GM21825 (cell line): ENCODE data around the gene HSPG2.
"Not testable (repeated sequence)": the region's sequence is repeated elsewhere in the genome, so short reads cannot be mapped to it uniquely, and the experiment has no call there.

Experiments
- ATAC-seq: cut with Tn5 transposase; IDR thresholded peaks from one replicate; pipeline ENCODE4 v1.9.1; 2021; ENCODE audit warnings: mild to moderate bottlenecking, moderate library complexity; ENCODE audit not compliant: unreplicated experiment

HSPG2 gene

DNA sequence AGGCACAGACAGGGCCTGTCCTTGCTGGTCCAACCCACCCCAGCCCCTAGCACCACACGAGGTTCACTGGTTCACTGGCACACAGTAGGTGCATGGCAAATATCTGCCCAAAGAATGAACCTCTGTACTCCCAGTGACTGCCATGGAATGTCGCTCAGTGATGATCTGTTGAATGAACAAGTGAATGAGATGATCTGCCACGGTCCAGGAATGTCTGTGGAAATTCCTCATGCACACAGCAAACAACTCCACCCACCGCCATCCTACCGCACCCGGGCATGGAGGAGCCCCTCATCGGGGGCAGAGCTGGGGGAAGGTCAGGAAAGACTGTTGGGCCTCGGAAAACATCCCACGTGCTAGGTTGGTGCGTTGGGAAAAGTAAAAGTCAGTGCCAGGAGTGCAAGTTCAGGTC is 1.7 kb downstream of the HSPG2 start:
- ATAC-seq, result no peak

DNA sequence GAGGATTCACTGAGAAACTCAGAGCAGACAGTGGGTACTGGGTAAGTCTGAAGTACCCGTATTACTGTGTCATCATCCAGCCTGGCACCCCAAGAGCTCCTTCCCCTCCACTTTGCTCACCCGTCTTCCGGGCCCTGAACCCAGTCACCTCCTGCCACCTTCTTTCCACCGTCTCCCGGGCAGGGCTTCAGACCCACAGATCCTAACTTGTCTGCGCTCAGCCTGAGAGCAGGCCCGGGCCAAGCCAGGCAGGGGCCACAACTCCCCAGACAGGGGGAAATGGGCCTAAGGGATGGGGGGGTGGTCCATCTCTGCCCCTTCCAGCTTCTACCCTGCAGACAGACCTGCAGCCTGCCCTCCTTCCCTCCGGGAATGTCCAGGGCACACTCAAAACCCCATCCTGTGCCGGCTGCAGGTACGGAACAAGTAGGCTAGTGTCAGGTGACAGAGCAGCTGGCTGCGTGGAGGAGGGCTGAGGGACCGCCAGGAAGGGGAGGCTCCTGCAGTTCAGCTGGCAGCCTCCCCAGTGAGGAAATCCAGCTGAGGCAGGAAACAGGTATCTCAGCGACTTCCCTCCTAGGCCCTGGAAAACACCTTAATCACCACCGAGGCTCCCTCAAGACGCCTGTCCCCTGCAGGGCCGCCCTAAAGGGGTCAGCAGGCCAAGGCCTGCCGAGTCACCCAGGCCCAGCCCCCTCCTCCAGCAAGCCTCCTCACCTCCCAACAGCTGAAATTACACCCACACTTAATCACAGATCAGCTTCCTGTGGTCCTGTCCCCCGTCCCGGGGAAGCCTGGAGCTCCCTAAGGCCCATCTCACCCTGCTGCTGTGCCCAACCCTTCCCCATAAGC is 3.5 kb downstream of the HSPG2 start:
- ATAC-seq, result no peak

DNA sequence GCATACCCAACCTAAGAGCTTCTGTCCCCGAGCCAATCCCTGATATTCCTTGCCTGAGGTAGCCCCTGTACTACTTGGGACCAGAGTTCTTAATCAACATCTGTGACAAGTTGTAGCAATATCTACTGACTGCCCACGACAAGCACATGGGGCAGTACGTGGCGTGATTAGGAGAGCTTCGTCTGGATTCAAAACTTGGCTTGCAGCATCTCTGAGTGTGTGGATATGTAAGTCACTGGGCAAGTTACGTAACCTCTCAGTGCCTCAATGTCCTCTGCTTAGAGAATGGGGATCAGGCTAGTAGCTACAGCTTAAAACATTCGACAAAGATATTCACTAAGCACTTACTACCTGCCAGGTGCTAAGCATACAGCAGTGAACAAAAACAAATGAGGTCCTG is 5.0 kb downstream of the HSPG2 start:
- ATAC-seq, result no peak

DNA sequence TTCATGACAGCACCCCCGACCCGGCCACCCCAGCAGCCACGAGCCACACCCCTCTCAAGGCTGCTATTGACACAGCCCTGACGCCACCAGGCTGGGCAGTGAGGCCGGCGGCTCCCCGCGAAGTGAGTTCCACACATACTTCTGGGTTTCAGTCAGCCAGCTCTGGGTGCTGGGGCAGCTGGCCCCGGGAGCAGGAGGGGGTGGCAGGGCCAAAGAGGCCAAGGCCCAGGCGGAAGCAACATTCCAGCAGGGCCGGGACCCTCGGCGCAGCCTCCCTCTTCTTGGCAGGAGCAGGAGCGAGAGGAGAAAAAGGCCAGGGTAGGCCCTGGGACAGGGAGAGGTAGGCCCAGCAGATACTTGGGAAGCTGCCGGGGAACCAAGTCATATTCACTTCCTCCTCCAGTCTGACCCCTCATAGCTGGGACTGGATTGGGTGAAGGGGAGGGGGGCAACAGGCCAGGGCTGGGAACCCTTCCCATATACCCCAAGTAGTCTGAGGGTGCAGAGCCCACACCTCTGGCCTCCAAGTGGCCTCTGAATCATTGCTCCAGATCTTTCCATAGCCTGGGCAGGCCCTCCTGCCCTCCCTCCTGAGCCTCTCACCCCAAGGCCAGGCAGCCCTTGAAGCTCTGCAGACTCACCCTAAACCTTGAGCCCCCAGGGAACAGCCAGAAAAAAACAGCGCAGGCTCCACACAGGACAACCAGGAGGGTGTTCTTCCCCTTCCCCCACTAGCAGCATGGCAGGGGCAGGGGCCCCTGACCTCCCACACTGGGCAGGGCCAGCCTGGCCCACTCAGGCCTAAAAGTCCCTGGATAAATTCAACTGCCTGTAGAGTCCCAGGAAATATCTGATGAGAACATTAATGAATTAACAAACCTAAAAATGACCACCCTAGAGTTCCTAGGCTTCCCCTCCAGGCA is 5.7 kb downstream of the HSPG2 start:
- no peak for ATAC-seq

DNA sequence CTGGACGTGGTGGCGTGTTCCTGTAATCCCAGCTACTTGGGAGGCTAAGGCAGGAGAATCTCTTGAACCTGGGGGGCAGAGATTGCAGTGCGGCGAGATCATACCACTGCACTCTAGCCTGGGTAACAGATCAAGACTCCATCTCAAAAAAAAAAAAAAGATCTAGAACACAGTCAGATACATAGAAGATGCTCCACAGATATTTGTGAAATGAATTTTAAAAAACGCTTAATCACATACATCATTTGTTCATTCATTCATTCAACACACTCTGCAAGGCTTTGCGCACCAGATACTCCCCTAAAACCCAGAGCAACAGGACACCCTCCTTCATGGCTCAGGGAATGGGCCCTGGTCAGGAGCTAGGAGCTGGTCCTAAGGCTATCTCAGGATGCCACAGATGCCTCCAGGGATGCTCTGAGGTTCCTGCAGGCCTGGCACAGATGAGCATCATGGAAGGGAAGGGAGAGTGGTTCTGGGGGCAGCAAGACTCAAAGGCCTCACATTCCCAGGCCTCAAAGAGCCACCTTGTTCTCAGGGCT is 6.4 kb downstream of the HSPG2 start:
- ATAC-seq, result no peak

DNA sequence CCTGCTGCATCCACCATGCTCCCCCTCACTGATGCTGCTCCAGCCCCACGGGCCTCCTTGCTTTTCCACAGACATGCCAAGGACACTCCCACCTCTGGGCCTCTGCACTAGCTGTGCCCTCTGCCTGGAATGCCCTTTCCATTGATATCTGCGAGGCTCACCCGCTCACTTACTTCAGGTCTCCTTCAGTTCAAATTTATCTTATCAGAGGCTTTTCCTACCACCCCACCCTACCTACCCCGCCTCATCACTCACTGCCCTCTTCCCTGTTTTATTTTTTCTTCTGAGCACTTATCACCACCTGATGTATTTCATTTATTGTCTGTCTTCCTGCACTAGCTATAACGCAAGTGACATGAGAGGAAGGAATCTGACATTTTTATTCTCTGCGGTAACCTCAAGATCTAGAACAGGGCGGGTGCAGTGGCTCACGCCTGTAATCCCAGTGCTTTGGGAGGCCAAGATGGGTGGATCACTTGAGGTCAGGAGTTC is 7.0 kb downstream of the HSPG2 start:
- ATAC-seq, result no peak

DNA sequence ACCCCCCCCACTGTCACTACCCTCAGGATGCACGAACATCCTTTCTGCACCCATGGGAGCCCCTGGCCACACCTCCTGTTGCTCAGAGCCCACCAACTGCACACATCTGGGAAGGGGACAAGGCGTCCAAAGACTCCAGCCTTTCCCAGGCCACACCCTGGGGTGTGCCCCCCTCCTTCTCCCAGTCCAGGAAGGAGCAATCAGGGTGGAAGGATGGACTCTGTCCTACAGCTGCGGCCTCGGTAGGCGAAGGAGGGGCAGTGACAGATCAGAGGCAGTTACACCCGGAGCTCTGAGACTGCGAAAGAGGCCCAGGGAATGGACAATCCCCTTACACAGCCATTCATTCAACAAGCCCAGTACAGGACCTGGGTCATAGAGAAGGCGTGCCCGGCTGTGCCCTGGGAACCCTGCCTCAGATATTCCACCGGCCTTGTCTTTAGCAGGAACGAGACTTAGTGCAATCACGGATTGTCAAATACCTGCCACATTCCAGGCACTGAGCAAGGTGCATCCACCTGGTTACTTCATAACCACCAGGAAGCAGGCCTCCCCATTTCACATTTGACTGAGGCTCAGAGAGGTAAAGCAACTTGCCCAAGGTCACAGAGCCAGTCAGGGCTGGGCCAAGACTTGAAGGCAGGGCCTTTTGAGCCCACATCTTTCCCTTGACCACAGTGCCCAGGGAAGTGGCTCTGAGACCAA is 9.4 kb downstream of the HSPG2 start:
- no peak for ATAC-seq

DNA sequence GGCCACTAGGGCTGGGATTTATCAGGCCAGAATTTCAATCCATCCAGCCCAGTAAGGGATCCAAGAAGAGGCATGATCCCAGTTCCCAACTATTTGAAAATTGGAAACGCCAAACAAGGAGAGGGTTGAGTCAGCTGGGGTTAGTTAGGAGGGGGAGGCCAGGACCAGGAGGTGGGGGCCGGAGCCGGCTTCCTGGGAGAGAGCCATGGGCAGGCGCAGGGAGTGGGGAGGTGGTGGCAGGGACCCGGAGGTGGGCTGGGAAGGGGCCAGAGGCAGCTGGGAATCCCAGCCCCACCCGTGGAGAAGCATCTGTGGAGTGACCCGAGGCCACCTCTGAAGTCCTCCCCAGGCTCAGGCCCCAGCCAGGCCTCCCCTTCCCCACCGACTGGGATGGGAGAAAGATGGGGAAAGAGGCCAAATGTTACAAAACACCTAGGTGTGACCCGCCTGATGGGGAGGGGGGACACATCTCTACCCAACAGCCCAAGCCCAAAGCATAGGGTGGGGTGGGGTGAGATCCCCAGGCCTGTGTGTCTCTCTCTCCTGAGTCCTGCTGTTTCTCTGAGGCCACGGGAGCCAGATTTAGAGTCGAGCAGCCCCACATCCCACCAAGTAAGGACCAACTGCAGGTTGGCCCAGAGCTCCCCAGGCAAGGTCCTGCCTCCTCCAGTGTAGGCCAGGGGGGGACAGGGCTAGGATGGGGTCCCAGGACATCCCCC is 10.1 kb downstream of the HSPG2 start:
- ATAC-seq, result no peak

DNA sequence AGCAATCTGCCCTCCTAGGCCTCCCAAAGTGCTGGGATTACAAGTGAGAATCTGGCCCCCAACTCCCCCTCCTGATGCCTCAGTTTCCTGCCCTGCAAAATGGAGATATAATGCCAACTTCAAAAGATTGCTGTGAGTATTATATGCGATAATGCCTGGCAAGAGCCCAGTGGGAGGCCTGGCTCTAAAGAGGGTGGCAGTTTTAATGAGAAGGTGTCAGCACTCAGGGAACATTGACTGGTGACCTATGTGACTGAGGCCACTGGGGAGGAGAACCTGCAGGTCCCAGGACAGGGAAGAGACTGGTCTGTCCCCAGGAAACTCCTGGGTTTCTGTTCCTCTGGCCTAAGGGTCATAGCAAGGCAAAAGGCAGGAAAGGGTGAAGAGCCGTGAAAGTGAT is 11.0 kb downstream of the HSPG2 start:
- ATAC-seq, result no peak

DNA sequence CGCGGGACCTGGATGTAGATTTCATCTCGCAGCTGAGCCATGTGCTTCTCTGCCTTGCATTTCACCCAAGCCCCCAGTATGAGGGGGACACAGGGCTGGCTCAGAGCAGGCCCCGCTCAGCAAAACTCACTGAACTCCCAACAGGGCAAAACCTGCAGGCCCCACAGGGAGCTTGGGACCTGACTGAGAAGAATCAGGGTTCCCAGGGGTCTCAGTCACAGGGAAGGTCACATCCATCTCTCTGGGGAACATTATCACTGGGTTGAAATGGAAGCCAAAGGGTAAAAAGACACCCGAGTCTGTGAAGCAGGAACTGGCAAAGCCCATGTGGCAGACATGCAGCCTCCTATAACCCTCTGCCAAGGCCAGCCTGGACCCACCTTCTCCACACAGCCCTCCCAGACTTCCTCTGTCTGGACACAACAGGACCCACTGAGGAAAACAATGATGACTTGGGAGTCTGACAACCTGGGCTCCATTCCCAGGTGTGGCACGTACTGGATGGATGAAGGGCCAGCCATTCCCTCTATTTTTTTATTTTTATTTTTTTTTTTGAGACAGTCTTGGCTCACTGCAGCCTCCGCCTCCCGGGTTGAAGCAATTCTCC is 11.7 kb downstream of the HSPG2 start:
- no peak for ATAC-seq

DNA sequence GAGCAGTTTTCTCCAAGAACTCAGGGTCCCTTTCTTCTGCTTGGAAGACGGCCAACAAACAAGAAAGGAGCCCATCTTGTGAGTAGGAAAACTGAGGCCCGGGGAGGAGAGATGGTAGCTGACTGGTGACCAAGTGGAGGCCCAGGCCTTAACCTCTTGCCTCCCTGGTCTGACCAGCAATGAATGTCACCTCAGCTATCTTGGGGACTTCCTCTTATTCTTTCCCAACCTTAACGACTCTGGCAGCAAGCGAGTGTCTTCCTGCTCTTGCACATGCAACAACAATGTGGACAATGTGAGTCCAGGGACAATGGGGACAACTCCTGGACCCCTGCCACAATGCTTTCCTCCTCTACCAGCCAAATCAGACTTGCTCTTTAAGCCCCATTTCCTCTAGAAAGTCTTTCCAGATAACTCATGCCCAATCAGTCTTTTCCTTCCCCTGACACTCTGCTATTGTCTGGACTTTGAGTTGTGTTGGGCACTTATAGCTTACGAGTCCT is 12.6 kb downstream of the HSPG2 start:
- no peak for ATAC-seq

DNA sequence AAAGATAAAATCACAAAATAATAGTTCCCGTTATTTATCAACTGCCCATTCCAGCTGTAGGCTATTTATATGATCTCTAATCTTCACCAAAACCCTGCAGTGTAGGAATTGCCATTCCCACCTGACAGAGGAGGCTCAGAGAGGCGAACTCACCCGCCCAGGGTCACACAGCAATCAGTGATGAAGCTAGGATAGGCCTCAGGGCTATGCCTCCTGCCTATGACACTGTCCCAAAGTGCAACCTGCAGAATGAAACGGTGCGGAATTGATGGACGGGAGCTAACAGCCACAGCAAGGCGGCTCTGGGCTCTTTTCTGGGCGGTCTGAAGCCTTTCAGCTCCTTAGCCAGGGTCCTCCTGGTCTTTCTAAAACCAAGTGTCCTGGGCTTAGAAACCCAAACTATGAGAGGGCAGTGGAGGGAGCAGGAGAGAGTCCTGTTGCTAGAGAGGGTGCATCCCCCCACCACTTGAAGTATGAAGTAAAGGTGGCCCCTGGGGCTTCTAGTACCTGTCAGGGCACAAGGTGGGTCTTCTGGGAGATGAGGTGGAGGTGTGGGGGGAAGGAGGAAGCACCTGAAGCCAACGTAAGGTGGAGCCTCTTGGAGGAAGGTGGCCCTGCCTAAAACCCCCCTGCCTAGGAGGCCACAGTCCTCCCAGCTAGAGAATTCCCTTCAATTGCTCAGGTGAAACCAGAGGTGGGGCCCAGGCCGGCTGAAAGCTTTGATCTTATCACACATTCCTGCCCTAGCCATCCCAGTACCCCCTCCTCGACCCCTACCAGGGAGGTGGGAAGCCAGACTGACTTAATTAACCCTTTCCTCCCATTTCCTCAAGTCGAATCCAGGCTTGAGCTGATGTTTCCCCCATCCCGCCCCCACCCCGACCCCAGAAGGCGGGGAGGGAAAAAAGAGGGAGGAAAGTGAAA is 14.8 kb downstream of the HSPG2 start:
- no peak for ATAC-seq

DNA sequence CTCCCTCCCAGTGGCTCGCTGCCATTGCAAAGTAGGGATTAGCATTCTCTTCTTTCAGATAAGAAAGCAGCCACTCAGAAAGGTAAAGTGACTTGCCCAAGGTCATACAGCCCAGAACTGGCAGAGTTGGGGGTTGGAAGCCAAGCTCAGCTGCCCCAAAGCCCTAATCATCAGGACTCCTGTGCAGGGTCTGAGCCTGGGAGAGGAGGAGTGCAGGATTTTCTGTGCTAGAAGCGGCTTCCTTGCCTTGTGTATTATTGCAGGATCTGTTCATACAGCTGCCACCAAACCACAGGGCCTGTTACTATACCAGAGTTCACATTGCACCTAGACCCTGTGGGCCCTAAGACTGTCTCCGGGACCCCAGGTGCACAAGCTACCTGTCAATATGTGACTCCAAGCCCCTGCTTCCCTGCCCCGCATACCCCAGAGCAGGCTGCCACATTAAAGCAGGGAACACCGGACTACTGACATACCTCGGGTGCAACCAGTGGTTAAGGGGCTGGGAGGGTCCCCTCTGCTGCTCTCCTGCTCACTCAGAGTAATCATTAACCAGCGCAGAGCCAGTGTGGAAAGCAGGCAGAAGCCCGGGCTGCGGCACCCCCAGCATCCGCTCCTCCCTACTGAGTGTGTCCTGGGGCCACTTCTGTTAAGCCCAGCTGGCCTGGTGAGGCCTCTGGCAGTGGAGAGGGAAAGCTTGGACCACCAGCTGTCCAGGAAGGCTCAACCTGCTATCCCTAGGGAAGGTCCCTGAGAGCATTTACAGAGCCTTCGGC is 15.8 kb downstream of the HSPG2 start:
- no peak for ATAC-seq

DNA sequence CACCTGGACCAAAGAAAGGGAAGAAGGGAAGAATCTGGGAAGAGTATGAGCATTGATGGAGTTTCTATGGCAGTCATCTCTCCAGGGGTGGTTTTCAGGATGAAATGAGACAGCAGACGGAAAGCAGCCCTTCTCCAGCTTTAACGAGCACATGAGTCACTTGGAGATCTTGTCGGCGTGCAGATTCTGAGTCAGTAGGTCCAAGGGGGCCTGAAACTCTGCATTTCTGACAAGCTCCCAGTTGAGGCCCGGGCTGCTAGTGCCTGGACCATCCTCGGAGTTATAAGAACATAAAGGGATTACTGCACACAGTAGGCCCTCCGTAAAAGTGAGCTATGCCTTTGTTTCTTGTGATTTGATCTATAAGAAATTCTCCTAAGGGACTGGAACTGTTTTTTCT is 17.6 kb downstream of the HSPG2 start:
- no peak for ATAC-seq

DNA sequence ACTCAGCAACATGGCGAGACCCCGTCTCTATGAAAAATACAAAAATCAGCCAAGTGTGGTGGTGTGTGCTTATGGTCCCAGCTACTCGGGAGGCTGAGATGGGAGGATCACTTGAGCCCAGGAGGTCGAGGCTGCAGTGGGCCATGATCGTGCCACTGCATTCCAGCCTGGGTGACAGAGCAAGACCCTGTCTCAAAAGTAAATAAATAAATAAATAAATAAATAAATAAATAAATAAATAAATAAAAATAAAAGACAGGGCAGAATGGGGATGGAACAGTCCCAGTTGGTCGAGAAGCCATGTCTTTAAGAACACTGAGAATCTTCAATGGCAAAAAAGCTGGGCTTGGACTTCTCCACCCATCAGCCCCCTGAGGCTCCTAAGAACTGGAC is 19.9 kb downstream of the HSPG2 start:
- not testable (repeated sequence) for ATAC-seq

DNA sequence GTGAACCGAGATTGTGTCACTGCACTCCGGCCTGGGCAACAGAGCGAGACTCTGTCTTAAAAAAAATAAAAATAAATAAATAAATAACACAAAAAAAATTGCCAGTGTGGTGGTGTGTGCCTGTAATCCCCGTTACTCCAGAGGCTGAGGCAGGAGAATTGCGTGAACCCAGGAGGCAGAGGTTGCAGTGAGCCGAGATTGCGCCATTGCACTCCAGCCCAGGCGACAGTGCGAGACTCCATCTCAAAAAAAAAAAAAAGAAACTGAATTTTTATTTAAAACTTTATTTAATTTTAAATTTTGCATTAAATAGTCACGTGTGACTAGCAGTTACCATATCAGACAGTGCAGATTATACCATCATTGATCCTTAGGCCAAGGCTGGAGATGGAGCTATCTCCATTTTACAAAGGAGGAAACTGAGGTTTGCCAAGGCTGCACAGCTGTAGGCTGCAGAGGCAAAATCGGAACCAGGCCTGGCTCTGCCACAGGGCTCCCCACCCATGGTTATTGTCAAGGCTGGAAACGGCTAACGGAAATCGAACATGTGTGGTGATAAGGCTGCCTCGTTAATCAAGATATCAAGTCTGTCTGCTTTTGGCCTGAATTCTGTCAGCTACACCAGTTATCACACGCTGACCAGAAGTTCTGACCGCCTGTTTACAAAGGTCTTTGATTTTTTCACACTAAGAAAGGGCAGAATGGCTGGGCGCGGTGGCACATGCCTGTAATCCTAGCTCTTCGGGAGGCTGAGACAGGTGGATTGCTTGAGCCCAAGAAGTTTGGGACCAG is 20.5 kb downstream of the HSPG2 start:
- ATAC-seq, result no peak
